Endothelial cell of umbilical vein (primary cell): Measurements from ENCODE around the gene TNPO2. TPM values are rescaled to one million over a fixed set of nuclear protein-coding genes. Genes with fewer than 3 reads are reported as not detected.

Source experiments
- BruUV-seq: library from RNA; stranded (reverse); fragments of 400-500 nt; replicated peaks from 2 replicates; lab custom pipeline; 2021; lab: Mats Ljungman, UMichigan
- CTCF ChIA-PET: fragments of 300-600, 350-600 bp; sonication (Branson Sonifier 250); formaldehyde crosslinking; loops from one replicate; lab custom pipeline; 2021; ENCODE audit warnings: antibody characterized with exemption, inconsistent platforms; lab: Charles Lee
- POLR2A ChIA-PET: fragments of 300-600, 350-600 bp; sonication (Branson Sonifier 250); formaldehyde crosslinking; loops from one replicate; lab custom pipeline; 2021; ENCODE audit warnings: antibody characterized with exemption, inconsistent platforms; lab: Charles Lee
- DNase-seq: peaks from one replicate; pipeline ENCODE4 v3.0.0-alpha.2; 2011; ENCODE audit warnings: low read depth, low spot score
- FAIRE-seq: peaks from 2 replicates; lab custom pipeline; 2011; peaks lifted over from hg19 to GRCh38; lab: Jason Lieb, UNC
- H2AFZ ChIP-seq: 2 replicates; pipeline ENCODE4 v1.6.0; 2012; ENCODE audit warnings: low read depth, low read length, control low read depth, inconsistent platforms
- H3K27ac ChIP-seq: 2 replicates; pipeline ENCODE4 v1.5.1; 2011; ENCODE audit warnings: low read depth, mild to moderate bottlenecking, control low read depth, low read length, moderate library complexity; ENCODE audit not compliant: insufficient read depth
- H3K27me3 ChIP-seq, 2 experiments: 2 replicates each; pipeline versions ENCODE4 v1.6.0 to v1.6.1; 2011; ENCODE audit warnings: low read length in 2 of 2, mixed read lengths in 1 of 2; ENCODE audit not compliant: control insufficient read depth in 2 of 2, insufficient read depth in 2 of 2
- H3K36me3 ChIP-seq, 2 experiments: 2 replicates in 1 of 2; 3 replicates in 1 of 2; pipeline ENCODE4 v1.5.1; 2011; ENCODE audit warnings: low read length in 2 of 2, mild to moderate bottlenecking in 1 of 2, moderate library complexity in 1 of 2; ENCODE audit not compliant: control insufficient read depth in 2 of 2, insufficient read depth in 2 of 2; ENCODE audit errors: extremely low read depth in 1 of 2
- H3K4me1 ChIP-seq: 3 replicates; pipeline ENCODE4 v1.5.1; 2011; ENCODE audit warnings: mild to moderate bottlenecking, low read length; ENCODE audit not compliant: control insufficient read depth, insufficient read depth; ENCODE audit errors: extremely low read depth
- H3K4me2 ChIP-seq: 2 replicates; pipeline ENCODE4 v1.6.1; 2011; ENCODE audit warnings: low read length, control low read depth, mixed read lengths; ENCODE audit not compliant: insufficient read depth
- H3K4me3 ChIP-seq, 3 experiments: fragments of 200-600 bp in 1 of 3; sonication (generic), shearing (Covaris generic) in 1 of 3; replicated peaks in 1 of 3; 2 replicates each; pipeline ENCODE4 v1.5.1; 2011 to 2016; ENCODE audit warnings: control low read depth in 3 of 3, low read length in 3 of 3, mild to moderate bottlenecking in 2 of 3, inconsistent platforms in 1 of 3, low read depth in 1 of 3, moderate library complexity in 1 of 3; ENCODE audit not compliant: insufficient read depth in 1 of 3
- H3K79me2 ChIP-seq: 2 replicates; pipeline ENCODE4 v1.6.0; 2012; ENCODE audit warnings: low read length, inconsistent platforms; ENCODE audit not compliant: control insufficient read depth, insufficient read depth
- H3K9ac ChIP-seq: replicated peaks from 2 replicates; pipeline ENCODE3; 2011; ENCODE audit warnings: low read length, control low read depth; ENCODE audit not compliant: insufficient read depth; ENCODE audit errors: extremely low read depth
- H3K9me1 ChIP-seq: replicated peaks from 3 replicates; pipeline ENCODE4 v1.6.0; 2011; ENCODE audit warnings: mild to moderate bottlenecking, low read length; ENCODE audit not compliant: control insufficient read depth, insufficient read depth; ENCODE audit errors: extremely low read depth
- H3K9me3 ChIP-seq: replicated peaks from 2 replicates; pipeline ENCODE4 v1.5.1; 2012; ENCODE audit warnings: low read length, inconsistent platforms; ENCODE audit not compliant: control insufficient read depth, insufficient read depth
- H4K20me1 ChIP-seq: replicated peaks from 2 replicates; pipeline ENCODE3; 2011; ENCODE audit warnings: mild to moderate bottlenecking, low read length; ENCODE audit not compliant: control insufficient read depth, insufficient read depth; ENCODE audit errors: extremely low read depth
- EZH2 ChIP-seq: IDR thresholded peaks from 2 replicates; pipeline ENCODE4 v1.6.1; 2012; ENCODE audit warnings: borderline replicate concordance, low read depth, mild to moderate bottlenecking, moderate library complexity, low read length, inconsistent platforms; ENCODE audit not compliant: severe bottlenecking
- FOS ChIP-seq: IDR thresholded peaks from 2 replicates; pipeline ENCODE4 v1.6.1; 2011; ENCODE audit warnings: mild to moderate bottlenecking, low read length, moderate library complexity, borderline replicate concordance; ENCODE audit not compliant: insufficient read depth
- GATA2 ChIP-seq: IDR thresholded peaks from 2 replicates; pipeline ENCODE4 v1.7.0; 2011; ENCODE audit warnings: low read depth, mild to moderate bottlenecking, moderate library complexity, mixed read lengths, low read length; ENCODE audit not compliant: insufficient read length, insufficient read depth
- JUN ChIP-seq: IDR thresholded peaks from 2 replicates; pipeline ENCODE4 v1.6.1; 2011; ENCODE audit warnings: borderline replicate concordance, low read depth; ENCODE audit not compliant: insufficient read length, insufficient read depth
- MYC ChIP-seq: IDR thresholded peaks from one replicate; pipeline ENCODE4 v1.6.1; 2011; ENCODE audit warnings: mild to moderate bottlenecking, low read depth, low read length
- POLR2A ChIP-seq: IDR thresholded peaks from 2 replicates; pipeline ENCODE4 v1.6.1; 2012; ENCODE audit warnings: low read depth, mild to moderate bottlenecking, control low read depth, low read length
- POLR2AphosphoS5 ChIP-seq: IDR thresholded peaks from 2 replicates; pipeline ENCODE4 v1.6.1; 2012; ENCODE audit warnings: low read depth, mild to moderate bottlenecking, control low read depth, low read length, moderate library complexity; ENCODE audit not compliant: insufficient read depth
- dilution Hi-C: fragments of 300-500 bp; cut with MboI; formaldehyde crosslinking; loops from one replicate; pipeline ENCODE4 v1.15.0; 2019; ENCODE audit warnings: low sequenced_read_pairs; ENCODE audit not compliant: extremely low pct_ligation_motif_present
- intact Hi-C: fragments of 100-400 bp; cut with micrococcal nuclease; formaldehyde crosslinking; loops from one replicate; pipeline ENCODE4 v1.10.0; 2022
- polyA plus RNA-seq, 4 experiments: library from polyadenylated mRNA; depleted of rRNA in 3 of 4; stranded (reverse) in 3 of 4; unstranded in 1 of 4; fragments of >200 nt; gene quantifications; 2 replicates each; pipeline versions ENCODE4 v1.2.1 to v1.2.3, GENCODE V29; 2011 to 2012; ENCODE audit warnings: missing spikeins in 1 of 4
- total RNA-seq: library from RNA; stranded (reverse); gene quantifications from 2 replicates; pipeline ENCODE4 v1.2.3, GENCODE V29; 2021
- TF ChIP-seq, protein P1 (sequence below): IDR thresholded peaks from 2 replicates; pipeline ENCODE4 v1.6.1; 2011; ENCODE audit not compliant: insufficient read depth, insufficient read length
- TF ChIP-seq, protein P2 (sequence below), 2 donors: IDR thresholded peaks; 1 replicate in 1 of 2; 2 replicates in 1 of 2; pipeline ENCODE4 v1.5.1; 2011; ENCODE audit warnings: low read length in 2 of 2, mild to moderate bottlenecking in 2 of 2, moderate library complexity in 2 of 2, control low read depth in 1 of 2, inconsistent platforms in 1 of 2, low read depth in 1 of 2; ENCODE audit not compliant: insufficient read depth in 1 of 2; ENCODE audit errors: extremely low read depth in 1 of 2

Gene TNPO2
- total and polyA plus RNA-seq, 2 donors (not counting 3 experiments of a cell fraction or from before 2014, with no cell fraction given) = 94.5 to 98.8 TPM

DNA sequence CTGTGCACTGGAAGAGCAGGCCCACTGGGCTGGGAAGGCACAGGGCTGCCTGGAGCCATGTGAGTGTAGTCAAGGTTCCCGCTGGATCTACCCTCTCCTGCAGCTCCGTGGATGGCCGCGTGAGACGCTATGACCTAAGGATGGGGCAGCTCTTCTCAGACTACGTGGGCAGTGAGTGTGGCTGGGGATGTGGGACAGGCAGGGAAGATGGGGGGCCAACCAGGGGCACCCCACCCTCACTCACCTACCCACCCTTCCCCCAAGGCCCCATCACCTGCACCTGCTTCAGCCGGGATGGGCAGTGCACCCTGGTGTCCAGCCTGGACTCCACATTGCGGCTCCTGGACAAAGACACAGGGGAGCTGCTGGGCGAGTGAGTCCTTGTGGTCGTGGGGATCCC, 51.0 kb downstream of the TNPO2 start:
- dilution Hi-C loops (no loop called here), intact Hi-C loops (loop anchor here (1.0 to 5.0 kb wide), 3 partner anchors 108 to 685 kb away; no protein-coding TSS in a partner anchor)
- H3K4me2 ChIP-seq = no peak overlapping the region
- TF ChIP-seq, protein P1, sequence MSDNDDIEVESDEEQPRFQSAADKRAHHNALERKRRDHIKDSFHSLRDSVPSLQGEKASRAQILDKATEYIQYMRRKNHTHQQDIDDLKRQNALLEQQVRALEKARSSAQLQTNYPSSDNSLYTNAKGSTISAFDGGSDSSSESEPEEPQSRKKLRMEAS = no peak
- TF ChIP-seq, protein P2, sequence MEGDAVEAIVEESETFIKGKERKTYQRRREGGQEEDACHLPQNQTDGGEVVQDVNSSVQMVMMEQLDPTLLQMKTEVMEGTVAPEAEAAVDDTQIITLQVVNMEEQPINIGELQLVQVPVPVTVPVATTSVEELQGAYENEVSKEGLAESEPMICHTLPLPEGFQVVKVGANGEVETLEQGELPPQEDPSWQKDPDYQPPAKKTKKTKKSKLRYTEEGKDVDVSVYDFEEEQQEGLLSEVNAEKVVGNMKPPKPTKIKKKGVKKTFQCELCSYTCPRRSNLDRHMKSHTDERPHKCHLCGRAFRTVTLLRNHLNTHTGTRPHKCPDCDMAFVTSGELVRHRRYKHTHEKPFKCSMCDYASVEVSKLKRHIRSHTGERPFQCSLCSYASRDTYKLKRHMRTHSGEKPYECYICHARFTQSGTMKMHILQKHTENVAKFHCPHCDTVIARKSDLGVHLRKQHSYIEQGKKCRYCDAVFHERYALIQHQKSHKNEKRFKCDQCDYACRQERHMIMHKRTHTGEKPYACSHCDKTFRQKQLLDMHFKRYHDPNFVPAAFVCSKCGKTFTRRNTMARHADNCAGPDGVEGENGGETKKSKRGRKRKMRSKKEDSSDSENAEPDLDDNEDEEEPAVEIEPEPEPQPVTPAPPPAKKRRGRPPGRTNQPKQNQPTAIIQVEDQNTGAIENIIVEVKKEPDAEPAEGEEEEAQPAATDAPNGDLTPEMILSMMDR (IDR thresholded peaks at IDR 0.05; ENCODE audit: extremely low read depth in 1 of 2, insufficient read depth in 1 of 2, low read depth in 1 of 2, low read length in 2 of 2) = no peak
- TF ChIP-seq MYC (no peak), POLR2A (no peak), JUN (no peak), FOS (no peak), EZH2 (no peak), GATA2 (no peak), POLR2AphosphoS5 (no peak)
- H3K27me3 ChIP-seq = no peaks in the 10 kb centered on the region
- H3K27ac ChIP-seq = no peak overlapping the region
- no TSS peak for BruUV-seq
- H2AFZ ChIP-seq = no peak overlapping the region
- CTCF ChIA-PET = interaction anchor here (0.6 to 3.7 kb wide), 20 partner anchors 8 to 875 kb away, joined by 3 to 21 read pairs (median 6); partner anchors contain the start of genes ZNF490, ZNF491 and ZNF791
- H3K9me1 ChIP-seq = no peaks in the 10 kb centered on the region
- no peak overlapping the region for H3K4me3 ChIP-seq
- peaks cover 5 to 31% of the 10 kb centered on the region in 2 experiments for H3K36me3 ChIP-seq
- peaks cover 16% of the 10 kb centered on the region for H3K79me2 ChIP-seq
- POLR2A ChIA-PET = no interaction called here
- peaks cover 15% of the 10 kb centered on the region for H3K4me1 ChIP-seq
- DNase-seq (no peak), FAIRE-seq (no peak)
- no peak overlapping the region for H3K9ac ChIP-seq
- H4K20me1 ChIP-seq = no peaks in the 10 kb centered on the region
- no peaks in the 10 kb centered on the region for H3K9me3 ChIP-seq
